ENCODE measurements around the gene FZD10.

DNA sequence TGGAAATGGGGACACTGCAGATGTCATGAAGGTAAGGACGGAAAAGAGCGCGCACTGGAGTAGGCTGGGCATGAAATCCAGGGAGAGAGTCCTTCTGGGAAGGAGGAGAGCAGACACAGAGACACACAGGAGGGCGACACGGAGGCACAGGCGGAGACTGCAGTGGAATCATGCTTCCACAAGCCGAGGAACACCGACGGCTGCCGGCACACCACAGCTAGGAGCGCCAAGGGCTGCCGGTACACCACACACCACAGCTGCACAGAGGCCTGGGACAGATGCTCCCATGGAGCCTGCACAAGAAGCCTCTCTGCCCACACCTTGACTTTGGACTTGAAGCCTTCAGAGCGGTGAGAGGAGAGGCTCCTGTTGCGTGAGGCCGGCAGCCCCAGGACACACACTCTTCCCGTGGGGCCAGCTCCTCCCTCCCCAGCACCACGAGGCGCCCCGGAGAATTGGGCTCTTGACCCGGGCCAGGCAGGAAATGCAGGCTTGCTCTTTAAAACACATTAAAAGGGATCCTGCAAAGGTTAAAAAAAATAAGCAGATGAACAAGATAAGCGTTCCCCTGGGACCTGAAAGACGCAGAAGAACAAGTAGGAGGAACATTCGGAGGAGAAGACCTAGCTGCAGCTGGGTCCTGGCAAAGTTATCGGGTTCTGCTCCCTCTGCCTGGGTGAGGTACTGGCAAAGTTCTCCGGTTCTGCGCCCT, 28.3 kb upstream of the FZD10 start:
- TF ChIP-seq, protein P1, sequence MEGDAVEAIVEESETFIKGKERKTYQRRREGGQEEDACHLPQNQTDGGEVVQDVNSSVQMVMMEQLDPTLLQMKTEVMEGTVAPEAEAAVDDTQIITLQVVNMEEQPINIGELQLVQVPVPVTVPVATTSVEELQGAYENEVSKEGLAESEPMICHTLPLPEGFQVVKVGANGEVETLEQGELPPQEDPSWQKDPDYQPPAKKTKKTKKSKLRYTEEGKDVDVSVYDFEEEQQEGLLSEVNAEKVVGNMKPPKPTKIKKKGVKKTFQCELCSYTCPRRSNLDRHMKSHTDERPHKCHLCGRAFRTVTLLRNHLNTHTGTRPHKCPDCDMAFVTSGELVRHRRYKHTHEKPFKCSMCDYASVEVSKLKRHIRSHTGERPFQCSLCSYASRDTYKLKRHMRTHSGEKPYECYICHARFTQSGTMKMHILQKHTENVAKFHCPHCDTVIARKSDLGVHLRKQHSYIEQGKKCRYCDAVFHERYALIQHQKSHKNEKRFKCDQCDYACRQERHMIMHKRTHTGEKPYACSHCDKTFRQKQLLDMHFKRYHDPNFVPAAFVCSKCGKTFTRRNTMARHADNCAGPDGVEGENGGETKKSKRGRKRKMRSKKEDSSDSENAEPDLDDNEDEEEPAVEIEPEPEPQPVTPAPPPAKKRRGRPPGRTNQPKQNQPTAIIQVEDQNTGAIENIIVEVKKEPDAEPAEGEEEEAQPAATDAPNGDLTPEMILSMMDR (conservative IDR thresholded peaks at IDR 0.05), result no peak
- TF ChIP-seq EZH2 (IDR thresholded peaks at IDR 0.05; ENCODE audit: low read depth), result no peak
